Measurements from ENCODE around the gene GFOD2.
A peak's percentile ranks its signal among the peaks of the same experiment; 100 is the strongest.

Gene GFOD2

GRCh38 chr16:67661886-67662652, 57.0 kb downstream of the GFOD2 start:
- no peaks in the 10 kb centered on the region for H3K9me3 ChIP-seq (ENCODE audit: control insufficient read depth in 1 of 2, low read length in 2 of 2)
- peak overlapping the region in 1 of 2 donors; percentile 88 for H3K4me3 ChIP-seq (ENCODE audit: low read depth in 1 of 2, low read length in 2 of 2)
- no peaks in the 10 kb centered on the region for H3K27me3 ChIP-seq (ENCODE audit: low read depth, low read length)
- peaks cover 0 to 31% of the 10 kb centered on the region in 2 donors for H3K36me3 ChIP-seq (ENCODE audit: control insufficient read depth in 1 of 2, insufficient read depth in 2 of 2, low read length in 2 of 2)
- peaks cover 3 to 33% of the 10 kb centered on the region in 2 donors for H3K4me1 ChIP-seq (ENCODE audit: control insufficient read depth in 1 of 2, insufficient read depth in 2 of 2, low read length in 2 of 2)
- no peak overlapping the region for H3K27ac ChIP-seq (ENCODE audit: low read length)

- Histone ChIP-seq H3K4me1 (ENCODE audit: control insufficient read depth in 1 of 2, insufficient read depth in 2 of 2, low read length in 2 of 2) (peaks cover 3 to 29% of the 10 kb centered on the region in 2 donors), H3K27me3 (ENCODE audit: low read depth, low read length) (no peaks in the 10 kb centered on the region), H3K9me3 (ENCODE audit: control insufficient read depth in 1 of 2, low read length in 2 of 2) (no peaks in the 10 kb centered on the region), H3K36me3 (ENCODE audit: control insufficient read depth in 1 of 2, insufficient read depth in 2 of 2, low read length in 2 of 2) (peaks cover 0 to 32% of the 10 kb centered on the region in 2 donors), H3K4me3 (ENCODE audit: low read depth in 1 of 2, low read length in 2 of 2) (peak overlapping the region; percentile 60 to 88), H3K27ac (ENCODE audit: low read length) (peak overlapping the region; percentile 56)
These were observed 57.9 kb downstream of the GFOD2 start for GRCh38 chr16:67661101-67661761.

- Histone ChIP-seq H3K4me1 (ENCODE audit: control insufficient read depth in 1 of 2, insufficient read depth in 2 of 2, low read length in 2 of 2) (peaks cover 3 to 24% of the 10 kb centered on the region in 2 donors), H3K4me3 (ENCODE audit: low read depth in 1 of 2, low read length in 2 of 2) (peak within 1 kb of the TSS; percentile 88 to 94), H3K27ac (ENCODE audit: low read length) (peak within 1 kb of the TSS; percentile 93), H3K27me3 (ENCODE audit: low read depth, low read length) (no peaks in the 10 kb centered on the region), H3K36me3 (ENCODE audit: control insufficient read depth in 1 of 2, insufficient read depth in 2 of 2, low read length in 2 of 2) (peaks cover 0 to 32% of the 10 kb centered on the region in 2 donors), H3K9me3 (ENCODE audit: control insufficient read depth in 1 of 2, low read length in 2 of 2) (no peaks in the 10 kb centered on the region)
These were observed 58.5 kb downstream of the GFOD2 start, which contains the start of gene PARD6A for GRCh38 chr16:67660564-67661028. PARD6A (plus strand) TSS chr16:67660960; CDS start chr16:67661039, 79 bp downstream.

- Histone ChIP-seq H3K4me3 (ENCODE audit: low read depth in 1 of 2, low read length in 2 of 2) (peak within 1 kb of the TSS; percentile 88 to 94), H3K27ac (ENCODE audit: low read length) (peak within 1 kb of the TSS; percentile 93), H3K9me3 (ENCODE audit: control insufficient read depth in 1 of 2, low read length in 2 of 2) (no peaks in the 10 kb centered on the region), H3K4me1 (ENCODE audit: control insufficient read depth in 1 of 2, insufficient read depth in 2 of 2, low read length in 2 of 2) (peaks cover 3 to 20% of the 10 kb centered on the region in 2 donors), H3K27me3 (ENCODE audit: low read depth, low read length) (peaks cover under 1% of the 10 kb centered on the region), H3K36me3 (ENCODE audit: control insufficient read depth in 1 of 2, insufficient read depth in 2 of 2, low read length in 2 of 2) (peaks cover 0 to 32% of the 10 kb centered on the region in 2 donors)
These were observed 59.2 kb downstream of the GFOD2 start, which contains the start of gene ACD for GRCh38 chr16:67659675-67660563. ACD (minus strand) TSS chr16:67660260; CDS start chr16:67660220, 40 bp downstream.

GRCh38 chr16:67658849-67659674, 60.1 kb downstream of the GFOD2 start:
- H3K9me3 ChIP-seq (ENCODE audit: control insufficient read depth in 1 of 2, low read length in 2 of 2): no peaks in the 10 kb centered on the region
- H3K27me3 ChIP-seq (ENCODE audit: low read depth, low read length): peaks cover 8% of the 10 kb centered on the region
- H3K27ac ChIP-seq (ENCODE audit: low read length): no peak overlapping the region
- H3K4me1 ChIP-seq (ENCODE audit: control insufficient read depth in 1 of 2, insufficient read depth in 2 of 2, low read length in 2 of 2): peaks cover 3 to 20% of the 10 kb centered on the region in 2 donors
- peaks cover 0 to 27% of the 10 kb centered on the region in 2 donors for H3K36me3 ChIP-seq (ENCODE audit: control insufficient read depth in 1 of 2, insufficient read depth in 2 of 2, low read length in 2 of 2)
- peak overlapping the region; percentile 88 to 94 for H3K4me3 ChIP-seq (ENCODE audit: low read depth in 1 of 2, low read length in 2 of 2)

- Histone ChIP-seq H3K4me1 (ENCODE audit: control insufficient read depth in 1 of 2, insufficient read depth in 2 of 2, low read length in 2 of 2) (peaks cover 3 to 30% of the 10 kb centered on the region in 2 donors), H3K27ac (ENCODE audit: low read length) (no peak overlapping the region), H3K4me3 (ENCODE audit: low read depth in 1 of 2, low read length in 2 of 2) (no peak overlapping the region), H3K27me3 (ENCODE audit: low read depth, low read length) (peaks cover 12% of the 10 kb centered on the region), H3K36me3 (ENCODE audit: control insufficient read depth in 1 of 2, insufficient read depth in 2 of 2, low read length in 2 of 2) (peaks cover 0 to 19% of the 10 kb centered on the region in 2 donors), H3K9me3 (ENCODE audit: control insufficient read depth in 1 of 2, low read length in 2 of 2) (no peaks in the 10 kb centered on the region)
These were observed 61.2 kb downstream of the GFOD2 start for GRCh38 chr16:67657751-67658518.

- Histone ChIP-seq H3K4me1 (ENCODE audit: control insufficient read depth in 1 of 2, insufficient read depth in 2 of 2, low read length in 2 of 2) (peaks cover 3 to 30% of the 10 kb centered on the region in 2 donors), H3K36me3 (ENCODE audit: control insufficient read depth in 1 of 2, insufficient read depth in 2 of 2, low read length in 2 of 2) (peaks cover 0 to 12% of the 10 kb centered on the region in 2 donors), H3K27ac (ENCODE audit: low read length) (no peak overlapping the region), H3K9me3 (ENCODE audit: control insufficient read depth in 1 of 2, low read length in 2 of 2) (no peaks in the 10 kb centered on the region), H3K4me3 (ENCODE audit: low read depth in 1 of 2, low read length in 2 of 2) (no peak overlapping the region), H3K27me3 (ENCODE audit: low read depth, low read length) (peaks cover 12% of the 10 kb centered on the region)
These were observed 62.0 kb downstream of the GFOD2 start for GRCh38 chr16:67657017-67657608.

- Histone ChIP-seq H3K27ac (ENCODE audit: low read length) (no peak overlapping the region), H3K4me1 (ENCODE audit: control insufficient read depth in 1 of 2, insufficient read depth in 2 of 2, low read length in 2 of 2) (peaks cover 3 to 27% of the 10 kb centered on the region in 2 donors), H3K36me3 (ENCODE audit: control insufficient read depth in 1 of 2, insufficient read depth in 2 of 2, low read length in 2 of 2) (peaks cover 0 to 12% of the 10 kb centered on the region in 2 donors), H3K9me3 (ENCODE audit: control insufficient read depth in 1 of 2, low read length in 2 of 2) (no peaks in the 10 kb centered on the region), H3K27me3 (ENCODE audit: low read depth, low read length) (peaks cover 12% of the 10 kb centered on the region), H3K4me3 (ENCODE audit: low read depth in 1 of 2, low read length in 2 of 2) (no peak overlapping the region)
These were observed 62.6 kb downstream of the GFOD2 start for GRCh38 chr16:67656344-67657016.

- Histone ChIP-seq H3K36me3 (ENCODE audit: control insufficient read depth in 1 of 2, insufficient read depth in 2 of 2, low read length in 2 of 2) (peaks cover 0 to 12% of the 10 kb centered on the region in 2 donors), H3K4me3 (ENCODE audit: low read depth in 1 of 2, low read length in 2 of 2) (no peak overlapping the region), H3K4me1 (ENCODE audit: control insufficient read depth in 1 of 2, insufficient read depth in 2 of 2, low read length in 2 of 2) (peaks cover 0 to 22% of the 10 kb centered on the region in 2 donors), H3K27me3 (ENCODE audit: low read depth, low read length) (peaks cover 12% of the 10 kb centered on the region), H3K27ac (ENCODE audit: low read length) (no peak overlapping the region), H3K9me3 (ENCODE audit: control insufficient read depth in 1 of 2, low read length in 2 of 2) (no peaks in the 10 kb centered on the region)
These were observed 63.8 kb downstream of the GFOD2 start for GRCh38 chr16:67655363-67655762.

All from muscle layer of duodenum (tissue), 2 donors.